ENCODE measurements around the gene CTSV.
"Not testable (repeated sequence)": the region's sequence is repeated elsewhere in the genome, so short reads cannot be mapped to it uniquely, and the experiment has no call there.

GRCh38 chr9:97013151-97014132, 25.5 kb downstream of the CTSV start:
- TF ChIP-seq, protein P1, sequence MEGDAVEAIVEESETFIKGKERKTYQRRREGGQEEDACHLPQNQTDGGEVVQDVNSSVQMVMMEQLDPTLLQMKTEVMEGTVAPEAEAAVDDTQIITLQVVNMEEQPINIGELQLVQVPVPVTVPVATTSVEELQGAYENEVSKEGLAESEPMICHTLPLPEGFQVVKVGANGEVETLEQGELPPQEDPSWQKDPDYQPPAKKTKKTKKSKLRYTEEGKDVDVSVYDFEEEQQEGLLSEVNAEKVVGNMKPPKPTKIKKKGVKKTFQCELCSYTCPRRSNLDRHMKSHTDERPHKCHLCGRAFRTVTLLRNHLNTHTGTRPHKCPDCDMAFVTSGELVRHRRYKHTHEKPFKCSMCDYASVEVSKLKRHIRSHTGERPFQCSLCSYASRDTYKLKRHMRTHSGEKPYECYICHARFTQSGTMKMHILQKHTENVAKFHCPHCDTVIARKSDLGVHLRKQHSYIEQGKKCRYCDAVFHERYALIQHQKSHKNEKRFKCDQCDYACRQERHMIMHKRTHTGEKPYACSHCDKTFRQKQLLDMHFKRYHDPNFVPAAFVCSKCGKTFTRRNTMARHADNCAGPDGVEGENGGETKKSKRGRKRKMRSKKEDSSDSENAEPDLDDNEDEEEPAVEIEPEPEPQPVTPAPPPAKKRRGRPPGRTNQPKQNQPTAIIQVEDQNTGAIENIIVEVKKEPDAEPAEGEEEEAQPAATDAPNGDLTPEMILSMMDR (IDR thresholded peaks at IDR 0.05): not testable (repeated sequence)
- TF ChIP-seq POLR2A (IDR thresholded peaks at IDR 0.05): peak in 1 of 2 donors; percentile 82

Data from adrenal gland (tissue), 5 donors.